Liver (tissue), 3 donors: ENCODE measurements around the gene AP1G1.

Source experiments
- ATF3 ChIP-seq: IDR thresholded peaks from 2 replicates; pipeline ENCODE4 v1.6.1; 2016; ENCODE audit warnings: antibody characterized with exemption
- CTCF ChIP-seq: fragments of 150-350 bp; IDR thresholded peaks from 2 replicates; pipeline ENCODE4 v1.5.1; 2017; ENCODE audit warnings: improper control_type of control experiment, low read depth, low read length; ENCODE audit not compliant: missing input control
- EGR1 ChIP-seq, 2 donors: IDR thresholded peaks; 2 replicates each; pipeline ENCODE4 v1.6.1; 2016 to 2018; ENCODE audit warnings: antibody characterized with exemption in 2 of 2, low read depth in 2 of 2
- GABPA ChIP-seq, 2 donors: IDR thresholded peaks in 1 of 2; conservative IDR thresholded peaks in 1 of 2; 2 replicates each; pipeline ENCODE4 v1.6.1; 2016; ENCODE audit warnings: antibody characterized with exemption in 2 of 2, mild to moderate bottlenecking in 1 of 2, moderate library complexity in 1 of 2
- JUND ChIP-seq, 2 donors: IDR thresholded peaks; 2 replicates each; pipeline ENCODE4 v1.6.1; 2016; ENCODE audit warnings: antibody characterized with exemption in 2 of 2
- MAX ChIP-seq: IDR thresholded peaks from 2 replicates; pipeline ENCODE4 v1.6.1; 2016; ENCODE audit warnings: antibody characterized with exemption
- RAD21 ChIP-seq, 2 donors: IDR thresholded peaks; 2 replicates each; pipeline ENCODE4 v1.6.1; 2016; ENCODE audit warnings: antibody characterized with exemption in 2 of 2, mild to moderate bottlenecking in 2 of 2
- REST ChIP-seq: IDR thresholded peaks from 2 replicates; pipeline ENCODE4 v1.6.1; 2016; ENCODE audit warnings: antibody characterized with exemption, mild to moderate bottlenecking
- RXRA ChIP-seq, 2 donors: IDR thresholded peaks; 2 replicates each; pipeline ENCODE4 v1.6.1; 2017 to 2018; ENCODE audit warnings: antibody characterized with exemption in 2 of 2, mild to moderate bottlenecking in 1 of 2
- SP1 ChIP-seq: IDR thresholded peaks from 2 replicates; pipeline ENCODE4 v1.6.1; 2018; ENCODE audit warnings: antibody characterized with exemption, mild to moderate bottlenecking
- TAF1 ChIP-seq: conservative IDR thresholded peaks from 2 replicates; pipeline ENCODE4 v1.6.1; 2016; ENCODE audit warnings: antibody characterized with exemption, mild to moderate bottlenecking
- YY1 ChIP-seq: IDR thresholded peaks from 2 replicates; pipeline ENCODE4 v1.6.1; 2016; ENCODE audit warnings: antibody characterized with exemption, mild to moderate bottlenecking
- ZBTB33 ChIP-seq: IDR thresholded peaks from 2 replicates; pipeline ENCODE4 v1.6.1; 2016; ENCODE audit warnings: antibody characterized with exemption
- donor health status: healthy.
- donor health status: healthy.

- TF ChIP-seq CTCF (no peak), RXRA (IDR thresholded peaks at IDR 0.05) (no peak), SP1 (no peak), TAF1 (no peak), REST (no peak), YY1 (no peak), JUND (IDR thresholded peaks at IDR 0.05) (no peak), RAD21 (IDR thresholded peaks at IDR 0.05) (no peak), MAX (no peak), EGR1 (IDR thresholded peaks at IDR 0.05; ENCODE audit: low read depth in 2 of 2) (no peak), ATF3 (no peak), GABPA (IDR thresholded peaks at IDR 0.05 in 1 of 2, conservative IDR thresholded peaks at IDR 0.05 in 1 of 2) (no peak), ZBTB33 (no peak)
Observed at GRCh38 chr16:71681360-71681759, 127.3 kb downstream of the AP1G1 start.
